ENCODE data around the gene STAT5B.
"Not testable (repeated sequence)": the region's sequence is repeated elsewhere in the genome, so short reads cannot be mapped to it uniquely, and the experiment has no call there.

STAT5B gene

DNA sequence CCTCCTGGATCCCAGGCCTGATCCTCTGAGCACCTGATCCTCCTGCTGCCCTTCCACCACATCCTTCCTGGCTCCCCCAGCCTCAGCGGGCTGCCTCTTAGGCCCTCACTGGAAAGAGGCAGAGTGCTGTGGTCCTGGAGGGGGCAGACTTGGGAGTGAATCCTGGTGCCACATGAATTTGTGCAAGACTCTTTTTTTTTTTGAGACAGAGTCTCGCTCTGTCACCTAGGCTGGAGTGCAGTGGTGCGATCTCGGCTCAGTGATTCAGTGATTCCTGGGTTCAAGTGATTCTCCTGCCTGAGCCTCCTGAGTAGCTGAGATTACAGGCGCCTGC, 84.9 kb downstream of the STAT5B start:
- no peak for DNase-seq

DNA sequence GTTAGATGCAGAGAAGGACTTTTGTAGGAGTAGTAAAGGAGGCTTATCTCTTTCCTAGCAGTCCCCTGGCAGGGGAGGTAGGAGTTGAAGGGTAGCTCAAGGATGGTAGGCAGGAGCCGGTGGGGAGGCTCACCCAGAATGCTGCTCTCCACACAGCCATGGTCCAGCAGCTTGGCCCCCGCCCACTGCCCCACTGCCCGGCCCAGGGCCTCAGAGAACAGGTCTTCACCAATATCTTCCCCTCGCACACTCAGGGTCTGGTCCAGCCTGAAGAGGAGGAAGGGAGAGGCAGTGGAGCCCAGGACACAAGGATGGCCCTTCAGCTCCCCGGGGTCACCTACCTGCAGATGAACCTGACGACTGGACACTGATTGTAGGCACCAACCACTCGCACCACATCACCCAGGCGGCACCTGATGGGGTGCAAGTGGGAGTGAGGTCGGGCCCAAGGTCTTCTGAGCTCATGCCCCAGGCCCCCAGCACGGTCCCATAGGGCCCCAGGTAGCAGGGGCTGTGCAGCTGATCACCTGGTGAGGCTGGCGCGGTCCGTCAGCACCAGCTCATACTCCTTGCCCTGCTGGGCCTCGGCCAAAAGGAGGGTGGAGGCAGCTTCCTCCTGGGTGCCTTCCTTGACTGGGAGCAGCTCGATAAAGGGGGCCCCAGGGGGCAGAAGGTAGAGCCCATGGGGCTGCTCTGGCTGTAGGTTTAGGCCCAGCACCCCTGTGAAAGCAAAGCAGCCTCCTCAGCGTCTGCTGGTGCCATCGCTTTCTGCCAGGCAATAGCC, 85.5 kb downstream of the STAT5B start:
- no peak for DNase-seq

DNA sequence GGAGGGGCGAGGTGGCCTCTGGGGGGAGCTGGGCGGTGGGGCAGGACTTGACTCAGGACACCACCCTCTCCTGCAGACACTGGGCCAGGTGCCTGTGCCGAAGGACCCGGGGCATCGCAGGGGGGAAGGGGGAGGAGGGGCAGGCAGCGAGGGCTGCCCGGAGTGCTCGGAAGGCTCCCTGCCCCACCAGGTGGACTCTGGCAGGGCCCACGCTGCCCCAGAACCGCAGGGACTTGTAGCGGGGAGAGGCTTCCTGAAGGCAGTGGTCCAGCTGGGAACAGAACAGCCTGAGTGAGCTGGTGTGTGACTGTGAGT, 86.6 kb downstream of the STAT5B start:
- no peak for DNase-seq

DNA sequence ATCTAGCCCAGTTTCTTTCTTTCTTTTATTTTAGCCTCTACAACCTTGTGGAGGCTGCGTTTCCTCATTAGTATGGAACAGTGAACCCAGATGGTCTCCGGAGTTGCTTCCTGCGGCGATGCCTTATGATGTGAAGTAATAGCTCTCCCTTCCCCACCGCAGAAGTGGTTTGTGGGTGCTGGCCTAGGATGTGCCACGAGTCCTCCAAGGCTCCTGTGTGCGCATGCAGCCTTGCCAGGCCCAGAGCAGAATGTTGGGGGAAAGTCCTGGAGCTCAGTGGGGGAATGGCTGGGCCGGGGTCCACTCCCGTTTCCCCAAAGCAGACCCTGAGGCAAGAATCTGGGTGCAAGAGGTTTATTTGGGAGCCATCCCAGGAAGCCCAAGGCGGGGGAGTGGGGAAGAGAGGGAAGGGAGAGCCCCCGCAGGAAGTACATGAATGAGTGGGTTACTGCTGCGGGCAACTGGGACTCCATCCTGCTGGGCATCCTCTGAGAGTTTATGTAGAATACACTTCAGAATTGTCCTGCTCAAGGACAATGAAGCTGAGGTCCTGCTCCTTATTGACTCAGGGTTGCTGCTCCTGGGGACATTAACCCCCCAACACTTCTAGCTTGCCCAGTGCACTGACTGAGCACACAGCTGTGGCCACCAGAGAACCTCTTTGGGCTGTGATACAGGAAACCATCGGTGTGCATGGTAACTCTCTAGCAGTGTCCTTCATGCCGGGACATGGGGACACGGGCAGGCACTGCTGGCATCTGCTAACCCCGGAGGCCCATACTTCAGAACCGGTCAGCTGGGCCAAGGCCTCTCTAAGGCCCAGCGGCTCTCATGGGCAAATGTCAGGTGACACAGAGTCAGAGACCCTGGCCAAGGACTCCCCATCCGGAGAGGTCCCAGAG, 87.2 kb downstream of the STAT5B start:
- peak; percentile 6 for DNase-seq

DNA sequence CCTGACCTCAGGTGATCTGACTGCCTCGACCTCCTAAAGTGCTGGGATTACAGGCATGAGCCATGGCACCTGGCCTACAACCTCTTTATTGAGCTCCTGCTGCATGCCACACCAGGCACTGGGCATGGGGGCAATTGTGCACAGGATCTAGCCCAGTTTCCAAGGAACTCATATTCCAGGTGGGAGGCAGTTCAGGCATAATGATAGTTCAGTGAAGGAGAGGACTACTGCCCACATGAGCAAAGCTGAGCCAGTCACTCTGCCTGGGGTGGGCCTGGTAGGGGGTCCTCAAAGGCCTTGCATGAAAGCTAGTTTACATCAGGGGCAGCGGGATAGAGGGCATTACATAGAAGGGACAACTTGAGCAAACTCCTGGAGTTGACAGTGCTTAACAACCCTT, 88.4 kb downstream of the STAT5B start:
- no peak for DNase-seq

DNA sequence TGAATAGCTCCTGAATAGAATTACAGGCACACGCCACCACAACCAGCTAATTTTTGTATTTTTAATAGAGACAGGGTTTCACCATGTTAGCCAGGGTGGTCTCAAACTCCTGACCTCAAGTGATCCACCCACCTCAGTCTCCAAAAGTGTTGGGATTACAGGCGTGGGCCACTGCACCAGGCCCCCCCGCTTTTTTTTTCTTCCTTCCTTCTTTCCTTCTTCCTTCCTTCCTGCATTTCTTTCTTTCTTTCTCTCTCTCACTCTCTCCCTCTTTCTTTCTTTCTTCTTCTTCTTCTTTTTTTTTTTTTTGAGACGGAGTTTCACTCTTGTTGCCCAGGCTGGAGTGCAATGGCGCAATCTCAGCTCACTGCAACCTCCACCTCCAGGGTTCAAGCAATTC, 90.0 kb downstream of the STAT5B start:
- not testable (repeated sequence) for DNase-seq

DNA sequence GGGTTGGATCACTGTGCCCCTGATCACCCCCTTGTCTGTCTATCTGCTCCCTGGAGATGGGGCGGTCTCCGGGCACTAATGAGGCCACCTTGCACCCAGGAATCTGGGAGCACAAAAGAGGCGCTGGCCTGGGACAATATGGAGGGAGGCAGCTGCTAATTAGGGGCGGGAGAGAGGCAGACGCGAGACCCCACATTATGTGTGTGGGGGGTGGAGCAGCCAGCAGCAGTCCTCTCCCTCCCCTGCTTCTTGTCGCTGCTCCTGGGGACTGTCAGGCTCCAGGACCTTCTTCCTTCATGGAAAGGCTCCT, 90.6 kb downstream of the STAT5B start:
- no peak for DNase-seq

DNA sequence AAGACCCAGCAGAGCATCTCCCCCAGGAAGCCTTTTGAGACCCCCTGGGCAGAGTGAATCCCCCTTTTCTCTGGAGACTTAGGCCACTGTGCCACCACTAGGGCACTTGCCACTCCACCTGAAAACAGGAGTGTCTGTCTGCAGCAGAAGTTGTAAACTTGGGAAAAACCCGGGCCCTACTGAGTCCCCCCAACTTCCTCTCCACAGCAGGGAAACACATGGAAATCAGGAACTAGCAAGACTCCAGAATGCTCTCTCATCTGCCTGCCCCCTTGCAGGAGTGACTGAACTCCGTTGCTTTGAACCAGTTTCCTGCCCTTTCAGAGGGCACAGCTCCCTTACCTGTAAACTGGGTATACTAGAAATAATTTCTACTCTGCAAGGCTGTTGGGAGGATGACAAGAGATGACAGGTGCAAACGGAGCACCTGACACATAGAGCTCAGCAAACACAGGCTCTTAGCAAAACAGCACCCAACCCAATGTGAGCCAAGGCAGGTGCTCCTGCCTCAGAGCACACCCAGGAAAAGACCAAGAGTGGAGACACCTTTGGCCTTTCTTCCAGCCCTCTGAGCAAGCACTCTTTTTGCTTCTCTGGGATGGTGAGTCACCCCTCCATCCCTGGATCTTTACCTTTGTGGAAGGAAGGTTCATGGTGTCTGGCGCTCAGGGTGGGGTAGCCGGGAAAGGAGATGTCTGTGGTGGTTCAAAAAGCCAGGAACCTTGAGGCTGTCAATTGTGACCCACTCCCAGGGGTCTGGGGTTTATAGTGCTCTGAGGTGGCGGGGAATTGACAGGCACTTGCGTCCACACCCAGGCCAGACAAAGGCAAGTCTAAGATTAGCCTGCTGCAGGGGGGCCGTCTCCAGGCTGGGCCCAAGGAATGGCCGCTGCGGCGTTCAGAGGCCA, 91.2 kb downstream of the STAT5B start, which contains the start of gene HCRT:
Gene HCRT, minus strand, starts transcription at position 740 of the 908 bp plus-strand sequence. Its CDS starts 87 bp downstream, at position 653.
- no peak for DNase-seq

DNA sequence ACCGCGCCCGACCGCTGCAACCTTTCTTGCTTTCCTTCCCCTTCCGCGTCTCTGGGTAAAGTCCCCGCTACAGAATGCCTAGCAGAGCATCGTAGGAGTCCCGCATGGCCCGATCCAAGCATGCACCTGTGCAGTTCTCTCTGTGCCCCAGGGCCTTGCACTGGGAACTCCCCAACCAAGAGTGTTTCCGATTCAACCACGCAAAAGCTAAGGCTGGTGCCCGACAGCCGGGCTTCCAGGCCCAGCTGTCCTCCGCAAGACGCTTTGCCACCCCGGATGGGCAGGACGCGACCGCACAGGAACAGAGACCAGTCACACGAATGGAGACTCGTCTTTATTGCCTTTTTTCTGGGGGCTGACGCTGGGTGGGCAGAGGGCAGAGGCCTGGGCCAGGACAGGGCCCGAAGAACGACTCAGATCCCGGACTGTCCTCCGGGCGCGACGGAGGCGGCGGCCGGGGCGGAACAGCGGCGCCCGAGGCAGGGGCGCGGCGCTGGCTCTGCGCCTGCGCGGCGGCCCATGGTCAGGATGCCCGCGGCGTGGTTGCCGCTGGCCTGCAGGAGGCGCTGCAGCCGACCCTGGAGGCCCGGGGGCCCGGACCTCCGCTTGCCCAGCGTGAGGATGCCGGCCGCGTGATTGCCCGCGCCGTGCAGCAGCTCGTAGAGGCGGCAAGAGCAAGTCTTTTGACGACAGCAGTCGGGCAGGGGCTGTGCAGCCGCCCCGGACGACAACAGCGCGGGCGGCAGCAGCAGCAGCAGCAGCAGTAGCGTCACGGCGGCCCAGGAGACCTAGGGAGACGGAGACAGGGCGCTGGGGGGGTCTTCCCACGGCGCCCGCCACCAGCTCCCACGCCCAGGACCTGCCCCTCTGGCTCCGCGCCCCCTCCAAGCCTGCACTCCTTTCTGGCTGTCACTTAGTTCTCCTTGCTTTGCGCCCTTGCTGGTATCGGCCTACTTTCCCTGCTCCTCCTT, 92.2 kb downstream of the STAT5B start:
- DNase-seq, result peak; percentile 27

DNA sequence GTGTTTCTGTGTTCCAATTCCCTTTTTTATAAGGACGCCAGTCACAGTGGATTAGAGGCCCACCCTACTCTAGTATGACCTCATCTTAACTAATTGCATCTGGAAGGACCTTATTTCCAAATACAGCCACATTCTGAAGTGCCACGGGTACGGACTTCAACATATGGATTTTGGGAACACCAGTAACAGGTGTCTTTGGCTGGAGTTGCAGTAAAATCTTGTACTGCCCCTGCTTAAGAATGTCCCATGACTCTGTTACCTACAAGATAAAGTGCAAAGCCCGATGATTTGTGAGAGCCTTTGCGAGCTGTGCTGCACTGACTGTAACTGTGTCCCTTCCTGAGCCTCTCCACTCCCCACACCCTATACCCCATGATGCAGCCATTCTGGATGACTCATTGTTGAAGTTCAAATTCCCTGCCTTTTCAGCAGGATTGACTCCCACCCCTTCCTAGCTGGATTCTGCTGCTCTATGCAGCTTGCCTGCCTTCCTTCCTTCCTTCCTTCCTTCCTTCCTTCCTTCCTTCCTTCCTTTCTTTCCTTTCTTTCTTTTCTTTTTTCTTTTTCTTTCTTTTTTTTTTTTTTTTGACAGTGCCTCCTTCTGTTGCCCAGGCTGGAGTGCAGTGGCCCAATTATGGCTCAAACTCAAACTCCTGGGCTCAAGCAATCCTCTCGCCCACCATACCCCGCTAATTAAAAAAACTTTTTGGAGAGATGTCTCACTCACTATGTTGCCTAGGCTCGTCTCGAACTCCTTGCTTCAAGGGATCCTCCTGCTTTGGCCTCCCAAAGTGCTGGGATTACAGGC, 93.1 kb downstream of the STAT5B start:
- no peak for DNase-seq

DNA sequence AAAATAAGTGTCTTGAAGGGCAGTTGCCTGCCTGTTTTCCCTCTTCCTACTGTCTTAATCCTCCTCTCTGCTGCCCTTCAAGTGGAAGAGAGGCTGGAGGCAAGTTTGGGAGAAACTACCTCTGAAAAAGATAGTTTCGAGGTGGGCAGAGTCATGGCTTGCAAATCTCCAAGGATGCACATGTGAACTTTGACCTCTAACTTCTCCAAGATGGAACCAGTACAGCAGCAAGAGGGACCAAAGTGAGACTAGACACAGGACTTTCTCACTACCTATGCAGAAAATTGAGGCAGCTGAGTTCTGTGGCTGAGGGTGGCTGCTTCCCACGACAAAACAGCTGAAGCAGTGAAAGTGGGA, 94.4 kb downstream of the STAT5B start:
- DNase-seq, result no peak

DNA sequence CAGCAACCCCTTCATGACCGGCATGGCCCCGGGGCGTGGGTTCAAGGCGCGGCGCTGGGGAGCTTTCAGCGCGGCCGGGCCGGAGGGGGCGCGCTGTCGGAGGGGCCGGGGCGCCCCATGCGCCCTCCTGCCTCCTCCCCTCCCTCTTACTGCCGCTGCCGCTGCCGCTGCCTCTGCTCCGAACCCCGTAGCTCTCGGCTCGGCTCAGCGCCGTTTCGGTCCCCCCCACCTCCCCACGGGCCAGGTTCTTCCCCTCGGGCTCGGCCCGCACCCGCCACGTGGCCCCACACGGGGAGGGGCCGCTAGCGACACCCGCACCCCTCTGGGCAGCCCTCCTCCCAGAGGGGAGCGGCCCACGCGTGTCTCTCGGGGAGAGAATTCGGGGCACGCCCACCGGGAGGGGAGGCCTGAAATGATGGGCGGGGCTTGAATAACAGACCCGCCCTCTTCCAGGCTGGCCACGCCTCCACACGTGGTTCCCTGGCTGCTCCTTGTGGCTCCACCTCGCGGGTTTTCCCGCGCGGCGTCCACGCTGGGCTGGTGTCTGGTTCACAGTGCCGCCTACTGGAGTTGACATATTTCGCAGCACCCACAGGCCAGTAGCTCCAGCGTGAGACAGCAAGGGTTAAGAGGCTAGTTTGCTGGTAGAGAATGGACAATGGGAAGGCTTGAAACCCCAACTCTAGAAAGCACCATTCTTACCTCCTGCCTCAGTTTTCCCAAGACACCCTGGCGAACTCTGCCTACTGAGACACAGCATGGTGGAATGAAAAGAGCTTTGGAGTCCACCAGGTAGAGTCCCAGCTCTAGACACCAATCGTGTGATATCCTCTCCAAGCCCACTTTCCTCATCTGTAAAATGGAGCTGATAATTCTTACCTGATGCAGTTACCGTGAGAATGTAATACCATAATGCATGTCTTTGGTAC, 95.0 kb downstream of the STAT5B start, which contains the start of gene KCNH4:
Gene KCNH4, minus strand, starts transcription at position 221 of the 929 bp plus-strand sequence. Its CDS starts 197 bp downstream, at position 24.
- DNase-seq, result peak; percentile 79

DNA sequence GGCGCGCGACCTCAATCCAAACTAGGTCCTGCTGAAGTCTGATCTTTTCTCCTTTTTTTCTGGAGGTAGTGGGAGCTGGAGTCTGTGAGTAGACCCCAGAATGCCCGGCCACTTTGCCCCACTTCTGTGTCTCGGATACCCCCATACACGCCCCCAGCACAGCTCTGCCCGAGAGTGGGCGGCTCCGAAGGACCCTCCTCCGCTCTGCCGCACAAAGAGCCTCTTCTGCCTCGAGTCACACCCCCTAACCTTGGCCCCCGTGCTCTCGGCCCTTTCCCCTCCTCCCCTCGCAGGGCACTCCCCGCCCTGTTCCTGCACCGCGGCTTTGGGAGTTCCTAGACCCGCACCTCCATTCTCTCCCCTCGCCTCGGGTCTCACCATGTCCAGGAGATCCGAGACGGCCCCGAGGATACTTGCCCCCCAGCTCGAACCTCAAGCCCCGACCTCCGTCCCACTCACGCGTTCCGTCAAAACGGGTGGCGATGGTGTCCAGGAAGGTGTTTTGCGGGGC, 95.7 kb downstream of the STAT5B start:
- DNase-seq, result no peak

DNA sequence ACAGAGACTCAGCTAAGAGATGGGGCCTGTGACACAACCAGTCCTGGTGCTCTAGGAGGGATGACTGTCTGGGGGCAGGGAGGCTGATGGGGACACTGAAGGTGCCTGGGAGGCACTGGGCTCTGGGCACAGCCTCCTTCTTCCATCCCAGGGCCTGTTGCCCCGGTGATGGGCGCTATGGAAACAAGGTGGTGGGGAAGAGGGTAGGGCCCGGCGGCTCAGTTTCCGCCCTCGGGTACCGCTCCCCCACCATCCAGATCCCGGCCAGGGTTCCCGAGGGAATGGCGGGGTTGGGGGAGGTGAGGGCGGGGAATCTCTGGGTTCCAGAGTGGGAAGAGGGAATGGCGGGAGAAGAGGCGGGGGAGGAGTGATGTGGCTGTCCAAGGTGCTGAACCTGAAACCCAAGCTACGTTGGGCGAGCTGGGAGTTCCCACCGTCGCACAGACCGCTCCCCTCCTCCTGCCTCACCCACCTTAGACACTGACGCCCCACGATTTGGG, 96.2 kb downstream of the STAT5B start:
- no peak for DNase-seq

DNA sequence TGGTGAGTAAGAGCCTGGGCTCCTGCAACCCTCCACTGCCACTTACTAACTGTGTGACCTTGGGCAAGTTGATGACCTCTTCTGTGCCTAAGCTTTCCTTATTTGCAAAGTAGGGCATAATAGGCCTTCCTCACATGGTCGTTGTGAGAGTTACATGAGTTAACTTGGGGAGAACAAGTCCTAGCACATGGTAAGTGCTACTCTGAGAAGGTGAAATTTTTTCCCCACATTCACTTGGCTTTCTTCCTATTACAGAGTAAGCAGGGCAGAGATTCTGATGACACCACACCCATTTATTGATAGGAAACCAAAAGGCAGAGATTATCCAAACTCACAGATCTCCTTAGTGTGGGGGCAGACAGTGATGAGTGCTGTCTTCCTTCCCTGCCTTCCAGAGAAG, 96.9 kb downstream of the STAT5B start:
- DNase-seq, result no peak

DNA sequence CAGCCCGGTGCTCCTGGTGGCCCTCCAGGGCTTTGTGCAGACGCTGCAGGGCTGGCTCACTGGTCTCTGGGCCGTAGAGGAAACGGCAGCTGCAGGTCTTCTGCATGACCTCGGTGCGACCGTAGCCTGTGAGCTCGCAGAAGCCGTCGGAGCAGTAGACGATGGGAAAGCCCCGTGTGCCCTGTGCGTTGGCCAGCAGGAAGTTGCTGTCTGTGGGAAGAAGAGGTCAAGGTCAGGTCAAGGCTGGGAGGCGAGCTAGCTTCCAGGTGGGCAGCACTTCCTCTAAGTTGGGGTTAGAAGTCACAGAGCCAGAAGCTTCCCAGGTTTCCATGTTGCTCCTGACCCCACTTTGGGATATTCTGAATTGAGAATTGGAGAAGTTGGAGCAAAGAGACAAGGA, 97.4 kb downstream of the STAT5B start:
- DNase-seq, result no peak

DNA sequence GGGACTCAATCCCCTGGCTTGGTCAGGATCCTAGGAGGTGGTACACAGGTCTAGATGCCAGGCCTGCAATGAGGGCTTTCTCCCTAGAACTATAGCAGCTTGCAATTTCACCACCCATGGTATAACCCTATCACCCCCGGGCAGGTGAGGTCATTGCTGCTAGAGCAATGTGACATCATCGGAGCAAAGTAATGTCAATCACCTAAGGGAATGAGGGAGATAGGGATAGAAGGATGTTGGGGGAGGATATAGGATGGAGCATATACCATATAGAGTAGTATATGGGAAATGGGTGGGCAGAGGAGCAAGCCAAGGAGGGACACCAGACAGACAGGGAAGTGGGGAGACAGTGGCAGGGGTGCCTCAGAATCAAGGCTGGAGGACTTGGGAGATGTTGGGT, 98.5 kb downstream of the STAT5B start:
- no peak for DNase-seq

DNA sequence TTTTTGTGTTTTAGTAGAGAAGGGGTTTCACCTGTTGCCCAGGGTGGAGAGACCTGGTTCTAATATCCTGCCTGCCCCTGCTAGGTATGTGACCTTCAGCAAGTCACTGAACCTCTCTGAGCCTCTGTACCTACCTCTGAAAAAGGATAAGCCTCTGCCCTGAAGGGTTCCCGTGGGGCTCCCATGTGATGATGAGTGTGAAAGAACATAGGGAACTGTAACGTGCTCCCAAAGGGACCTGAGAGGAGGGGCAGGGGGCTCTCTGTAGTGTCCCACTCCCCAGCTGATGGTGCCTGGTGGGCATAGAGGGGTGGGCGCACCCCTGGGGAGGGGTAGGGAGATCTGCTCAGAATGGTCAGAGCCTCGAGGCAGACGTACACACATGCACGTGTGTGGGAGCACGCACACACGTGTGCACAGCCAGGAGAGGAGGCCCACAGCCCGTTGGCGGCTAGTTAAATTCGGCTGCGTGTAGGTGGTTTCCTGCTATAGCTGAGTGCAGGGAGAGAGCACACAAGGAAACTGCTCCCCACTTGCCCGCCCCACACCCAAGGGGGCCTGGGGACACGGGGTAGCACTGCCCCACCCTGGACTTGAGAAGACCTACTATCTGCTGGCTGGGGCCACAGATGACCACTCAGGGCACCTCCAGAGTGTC, 101.9 kb downstream of the STAT5B start:
- no peak for DNase-seq

DNA sequence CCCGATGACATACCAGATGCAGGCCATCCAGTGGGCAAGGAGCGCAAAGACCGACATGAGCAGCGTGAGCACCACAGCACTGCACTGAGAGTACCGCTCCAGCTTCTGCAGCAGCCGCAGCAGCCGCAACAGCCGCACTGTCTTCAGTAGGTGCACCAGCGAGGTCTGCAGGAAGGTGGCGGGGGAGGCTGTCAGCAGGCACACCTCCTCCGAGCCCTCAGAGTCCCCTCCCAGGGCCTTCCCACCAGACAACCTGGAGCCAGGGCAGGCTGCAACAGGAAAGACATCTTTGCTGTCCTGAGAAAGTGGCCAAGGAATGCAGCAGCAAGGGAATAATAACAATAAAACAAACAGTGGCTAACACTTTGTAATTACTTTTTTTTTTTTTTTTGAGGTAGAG, 104.4 kb downstream of the STAT5B start:
- no peak for DNase-seq

All from NCI-H1694 treated with DMSO at 0.1 percent for 48 hours (cell line).